GM18858 (cell line): ENCODE measurements around the gene EXOC1.

Source experiments
- ATAC-seq: cut with Tn5 transposase; IDR thresholded peaks from one replicate; pipeline ENCODE4 v1.9.1; 2021; ENCODE audit not compliant: unreplicated experiment

EXOC1 gene

DNA sequence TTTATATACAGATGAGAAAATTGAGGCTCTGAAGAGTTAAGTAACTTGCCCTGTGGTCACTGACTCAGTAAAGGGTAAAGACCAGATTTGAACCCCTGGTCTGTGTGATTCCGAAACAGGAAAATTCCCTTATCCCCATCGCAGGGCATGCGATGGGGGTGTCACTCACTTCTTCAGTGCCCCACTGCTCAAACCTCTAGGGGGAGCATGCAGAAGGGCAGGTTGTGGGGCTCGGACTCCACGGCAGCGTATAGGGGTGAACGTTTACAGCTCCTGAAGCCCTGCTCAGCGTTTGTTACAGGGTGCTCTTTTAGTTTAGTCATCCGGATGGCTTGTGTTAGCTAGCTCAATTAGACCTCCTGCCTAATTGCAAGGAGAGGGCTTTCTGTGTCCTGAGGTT, 3.7 kb upstream of the EXOC1 start:
- ATAC-seq, result no peak

DNA sequence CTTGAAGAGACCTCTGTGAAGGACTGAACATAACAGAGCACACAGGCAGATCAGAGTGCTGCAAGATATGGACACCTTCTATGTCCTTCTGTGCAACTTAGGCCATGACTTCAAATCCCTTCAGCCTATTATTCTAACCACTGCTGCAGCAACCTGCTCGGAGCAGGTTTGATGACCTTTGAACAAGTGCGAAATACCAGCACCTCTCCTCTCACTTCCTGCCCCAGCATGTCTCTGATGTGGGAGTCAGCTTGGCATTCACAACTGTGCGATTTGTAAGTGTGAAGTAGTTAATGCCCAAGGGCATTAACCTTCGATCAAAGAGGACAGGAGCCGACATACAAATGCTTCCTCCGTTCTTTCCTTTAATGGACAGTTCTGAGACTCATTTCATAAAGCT, 1.6 kb upstream of the EXOC1 start:
- ATAC-seq, result no peak

DNA sequence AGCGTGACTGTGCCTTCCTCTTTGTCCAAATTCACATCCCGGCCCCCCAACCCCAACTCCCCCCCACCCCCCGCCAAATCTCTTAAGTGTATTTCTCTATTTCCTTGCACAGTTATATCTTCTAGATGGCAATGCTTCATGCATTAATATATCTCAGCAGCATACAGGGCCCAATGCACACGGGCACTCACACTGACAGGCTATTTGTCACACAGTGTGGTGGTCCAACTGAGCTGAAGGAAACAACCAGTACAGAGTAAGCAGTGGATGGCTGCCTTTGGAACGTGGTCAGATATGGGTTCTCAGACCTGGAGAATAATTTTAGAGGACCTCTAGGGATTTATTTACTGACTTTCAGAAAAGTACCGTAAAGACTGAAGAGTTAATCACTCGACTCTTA, 681 bp downstream of the EXOC1 start:
- ATAC-seq, result no peak

DNA sequence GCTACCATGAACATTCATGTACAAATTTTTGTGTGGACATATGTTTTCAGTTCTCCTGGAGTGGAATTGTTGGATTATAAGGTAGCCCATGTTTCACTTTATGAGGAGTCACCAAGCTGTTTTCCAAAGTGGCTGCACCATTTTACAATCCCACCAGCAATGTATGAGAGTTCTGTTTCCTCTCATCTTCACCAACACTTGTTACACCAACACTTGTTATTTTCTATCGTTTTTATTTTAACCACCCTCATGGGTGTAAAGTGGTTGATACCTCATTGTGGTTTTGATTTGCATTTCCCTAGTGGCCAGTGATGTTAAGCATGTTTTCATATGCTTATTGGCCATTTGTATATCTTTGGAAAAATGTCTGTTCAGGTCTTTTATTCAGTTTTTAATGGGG, 4.1 kb downstream of the EXOC1 start:
- ATAC-seq, result no peak

DNA sequence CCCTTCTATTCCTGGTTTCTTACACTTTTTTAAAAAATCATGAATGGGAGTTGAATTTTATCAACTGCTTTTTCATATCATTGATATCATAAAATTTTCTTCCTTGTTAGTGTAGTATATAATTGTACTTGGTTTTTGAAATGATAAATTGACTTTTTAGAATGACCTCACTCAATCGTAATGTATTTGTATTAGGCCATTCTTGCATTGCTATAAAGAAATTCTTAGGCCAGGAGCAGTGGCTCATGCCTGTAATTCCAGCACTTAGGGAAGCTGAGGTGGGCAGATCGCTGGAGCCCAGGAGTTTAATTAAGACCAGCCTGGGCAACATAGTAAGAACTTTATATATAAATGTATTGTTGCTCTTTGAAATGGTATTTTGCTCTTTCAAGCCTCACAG, 6.3 kb downstream of the EXOC1 start:
- ATAC-seq, result no peak

DNA sequence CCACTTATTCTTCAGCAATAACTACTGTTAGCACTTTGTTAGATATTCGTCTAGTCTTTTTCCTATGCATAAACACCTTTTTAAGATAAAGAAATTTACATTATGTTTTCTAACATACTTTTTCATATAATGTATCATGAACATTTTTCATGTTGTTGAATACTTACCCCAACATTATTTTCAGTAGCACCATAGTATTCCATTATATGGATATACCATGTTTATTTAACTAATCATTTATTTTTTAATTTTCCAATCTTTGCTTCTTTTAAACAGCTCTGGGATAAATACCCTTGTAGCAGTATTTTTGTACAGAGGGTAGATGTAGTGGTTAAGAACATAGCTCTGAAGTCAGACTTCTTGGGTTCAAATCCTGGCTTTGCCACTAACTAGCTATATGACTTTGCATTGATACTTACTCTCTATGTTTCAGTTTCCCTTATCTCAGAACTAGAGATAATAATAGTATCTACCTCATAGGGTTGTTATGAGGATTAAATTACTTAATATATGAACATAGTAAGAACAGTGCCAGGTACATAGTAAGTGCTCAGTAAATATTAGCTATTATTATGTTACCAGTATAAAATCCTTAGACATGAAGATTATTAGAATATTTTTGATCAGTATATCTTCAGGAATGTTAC, 11.3 kb downstream of the EXOC1 start:
- no peak for ATAC-seq

DNA sequence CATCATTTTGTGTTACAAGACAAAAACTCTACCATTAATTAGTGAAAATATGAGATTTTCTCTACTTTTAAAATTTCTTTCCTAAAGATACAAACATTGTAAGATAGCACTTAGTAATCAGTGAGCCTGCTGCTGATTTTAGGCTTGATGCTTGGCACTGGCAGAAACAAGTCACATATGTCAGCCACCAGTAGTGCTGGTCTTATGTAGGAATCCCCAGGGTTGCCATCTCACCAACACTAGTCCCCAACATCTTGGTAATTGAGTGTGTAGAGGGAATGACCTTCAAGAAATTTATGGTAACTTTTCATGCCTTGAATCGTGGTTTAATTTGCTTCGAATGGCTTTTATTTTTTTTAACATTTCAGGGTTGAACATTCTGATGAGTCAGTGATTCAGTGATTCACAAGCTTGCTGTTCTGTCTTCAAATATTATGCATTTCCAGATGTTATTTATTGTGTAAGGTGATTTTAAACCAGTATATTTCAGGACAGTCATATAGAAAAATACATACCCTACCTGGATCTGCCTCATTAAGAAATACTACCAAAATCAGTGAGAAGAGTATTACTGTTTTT, 11.9 kb downstream of the EXOC1 start:
- ATAC-seq, result no peak

DNA sequence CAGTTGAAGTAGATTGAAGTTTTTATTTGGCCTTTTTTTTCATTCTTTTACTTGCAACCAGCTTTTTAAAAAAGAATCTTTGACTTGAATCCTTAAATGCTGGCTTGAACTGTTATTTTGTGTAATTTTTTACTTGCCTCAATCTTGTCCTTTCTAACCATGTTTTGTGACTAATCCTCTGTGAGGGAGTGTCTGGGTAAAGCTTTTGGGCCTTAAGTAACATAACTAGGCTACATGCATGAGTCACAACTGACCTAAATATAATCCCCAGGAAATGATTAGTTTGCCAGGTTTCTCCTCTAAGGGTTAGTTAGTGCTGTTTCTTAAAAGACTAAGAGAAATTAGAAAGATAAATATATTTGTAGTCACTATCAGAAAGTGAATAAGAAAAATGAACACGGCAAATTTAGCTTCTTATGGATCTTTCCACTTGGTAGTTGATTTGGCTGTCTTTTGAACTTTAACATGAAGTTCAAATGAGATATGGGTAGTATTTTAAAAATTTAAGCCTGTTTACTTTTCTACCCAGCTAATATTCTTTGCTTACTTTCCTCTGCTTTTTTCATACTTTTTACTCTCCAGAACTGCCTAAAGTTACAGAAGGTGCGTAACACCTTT, 13.0 kb downstream of the EXOC1 start:
- ATAC-seq, result peak; percentile 80

DNA sequence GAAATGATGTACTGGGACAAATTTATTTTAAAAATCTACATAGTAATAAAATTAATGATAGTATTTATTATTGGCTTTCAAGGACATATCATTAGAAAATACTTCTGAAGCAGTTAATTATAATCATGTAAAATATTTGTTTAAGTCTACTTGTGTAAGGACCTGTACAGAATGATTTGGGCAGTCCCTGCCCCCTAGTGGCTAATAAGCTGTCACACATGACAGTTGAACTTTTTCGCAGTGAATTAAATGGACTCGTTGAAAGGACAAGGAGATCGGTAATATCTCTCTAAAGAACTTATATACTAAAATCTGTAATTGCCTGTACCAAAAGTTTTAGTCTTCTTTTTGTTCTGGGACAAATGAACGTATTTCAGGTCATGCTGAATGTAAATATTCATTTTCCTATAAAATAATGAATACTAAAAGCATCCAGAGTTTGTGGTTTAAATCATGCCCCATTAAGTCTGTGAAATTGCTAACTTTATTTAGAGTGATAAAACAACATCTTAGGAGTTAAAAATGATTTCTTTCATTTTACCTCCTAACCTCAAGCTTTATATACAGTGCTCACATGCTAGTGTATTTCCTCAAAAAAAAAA, 13.6 kb downstream of the EXOC1 start:
- ATAC-seq, result peak; percentile 81

DNA sequence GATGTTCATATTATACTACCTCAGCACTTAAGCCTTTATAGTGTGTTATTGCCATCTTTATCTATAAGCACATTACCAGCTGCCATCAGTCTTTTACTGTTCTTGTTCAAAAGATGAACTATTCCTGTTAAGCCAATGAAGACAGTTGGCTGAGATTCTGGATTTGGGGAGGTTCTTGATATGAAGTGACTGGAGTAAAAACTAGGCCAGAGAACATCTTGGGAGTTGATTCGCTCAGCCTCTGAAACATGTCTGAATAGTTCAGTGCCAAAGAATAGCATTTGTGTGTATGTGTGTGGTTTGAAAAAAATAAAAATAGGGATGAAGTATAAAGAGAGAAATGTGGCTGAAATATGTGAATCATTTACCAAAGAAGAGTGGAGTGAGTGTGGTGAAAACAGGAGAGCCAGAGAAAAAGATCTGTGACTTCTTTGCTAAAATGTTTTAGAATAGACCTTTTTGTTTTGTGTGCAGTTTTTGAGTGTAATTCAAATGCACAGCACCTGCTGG, 15.2 kb downstream of the EXOC1 start:
- no peak for ATAC-seq

DNA sequence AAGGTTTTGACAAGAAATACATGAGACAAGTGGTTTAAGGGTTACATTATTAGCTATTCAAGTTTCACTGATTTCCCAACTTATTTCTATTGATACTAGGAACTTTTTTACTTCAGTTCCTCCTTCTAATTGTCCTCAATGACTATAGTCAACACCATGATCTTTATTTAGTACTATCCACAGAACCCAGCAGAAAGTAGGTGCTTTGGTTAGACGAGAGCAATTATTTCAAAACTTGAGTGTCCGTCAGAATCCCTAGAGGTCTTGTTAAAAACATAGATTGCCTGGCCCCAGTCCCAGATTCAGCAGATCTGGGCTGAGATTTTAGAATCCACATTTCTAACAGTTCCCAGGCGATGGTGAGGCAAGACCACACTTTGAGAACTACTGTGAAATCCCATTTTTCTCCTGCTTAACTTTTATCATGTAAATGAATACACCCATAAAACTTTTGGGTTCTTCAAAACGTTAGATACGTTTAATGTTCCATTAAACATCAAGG, 17.9 kb downstream of the EXOC1 start:
- ATAC-seq, result no peak

DNA sequence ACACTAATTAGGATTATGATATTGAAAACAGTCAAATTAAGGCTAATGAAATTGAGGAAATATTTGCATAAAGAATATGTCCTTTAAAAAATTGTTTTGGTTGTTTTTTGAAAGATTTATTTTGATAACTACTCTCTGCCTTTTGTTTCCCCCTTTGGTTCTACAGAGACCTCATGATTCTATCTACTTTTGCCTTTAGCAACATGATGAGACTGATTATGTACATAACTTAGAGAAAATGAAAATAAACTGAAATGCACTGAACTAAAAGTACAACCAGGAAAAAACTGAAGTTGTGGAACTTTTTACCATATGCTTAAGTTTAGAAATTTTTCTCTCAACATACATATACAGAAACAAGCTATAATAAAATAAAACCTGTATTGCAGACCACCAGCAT, 21.4 kb downstream of the EXOC1 start:
- ATAC-seq, result no peak

DNA sequence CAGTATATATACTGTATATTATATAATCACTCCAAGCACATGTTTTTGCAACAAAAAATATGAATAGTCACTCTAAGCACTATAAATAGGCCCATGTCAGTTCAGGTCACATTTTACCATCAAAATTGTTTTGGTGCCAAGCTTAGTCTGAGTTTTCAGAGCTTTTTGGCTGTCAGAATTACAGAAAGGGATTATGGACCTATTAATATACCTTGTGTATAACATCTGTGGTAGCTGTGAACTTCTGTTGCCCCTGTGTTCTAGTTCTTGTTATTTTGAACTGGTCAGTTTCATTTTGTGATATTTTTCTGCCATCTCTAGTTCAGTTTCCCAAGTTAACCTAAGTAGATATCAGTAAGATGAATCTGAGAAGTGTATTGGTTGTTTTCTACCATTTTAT, 22.9 kb downstream of the EXOC1 start:
- ATAC-seq, result no peak

DNA sequence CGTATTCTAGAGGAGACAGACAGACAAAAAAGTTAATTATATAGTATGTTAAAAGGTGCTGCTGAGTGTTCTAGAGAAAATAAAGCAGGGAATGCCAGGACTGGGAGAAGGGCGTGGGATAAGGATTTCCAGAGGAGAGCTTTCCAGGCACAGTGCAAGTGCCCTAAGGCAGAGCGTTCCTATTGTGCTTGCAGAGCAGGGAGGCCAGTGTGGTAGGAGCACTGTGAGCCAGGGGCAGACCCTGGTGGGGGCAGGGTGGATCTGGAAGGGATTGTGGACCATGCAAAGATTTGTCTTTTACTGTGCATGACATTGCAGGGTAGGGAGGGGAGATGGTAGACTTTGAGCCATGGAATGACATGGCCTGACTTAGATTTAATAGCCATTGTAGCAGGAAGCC, 25.8 kb downstream of the EXOC1 start:
- ATAC-seq, result no peak

DNA sequence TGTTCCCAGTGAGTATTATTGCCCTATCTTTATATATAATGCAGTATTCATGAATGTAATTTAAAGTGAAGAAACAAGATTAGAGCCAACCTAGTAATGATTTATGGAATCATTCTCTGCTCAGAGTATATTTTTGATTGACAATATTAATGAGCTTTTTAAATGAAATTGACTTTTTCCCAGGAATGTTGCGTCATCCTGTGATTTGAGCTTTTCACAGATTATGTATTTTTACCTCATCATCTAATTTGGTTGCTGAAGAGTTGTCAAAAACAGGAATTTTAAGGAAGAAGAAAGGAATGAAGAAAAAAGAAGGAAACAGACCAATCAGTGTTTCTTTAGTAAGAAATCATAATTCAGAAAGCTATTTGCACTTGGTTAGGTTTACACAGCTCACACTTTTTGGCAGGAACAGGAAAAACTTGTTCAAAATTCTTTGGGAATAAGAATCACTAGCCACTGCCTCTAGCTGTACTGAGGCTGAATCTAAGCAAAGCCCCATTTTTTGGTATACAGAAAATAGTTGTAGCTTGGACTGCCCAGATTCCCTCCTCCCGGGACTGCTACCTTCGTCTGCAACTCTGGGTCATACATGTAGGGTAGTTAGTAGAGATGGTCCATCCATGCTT, 27.3 kb downstream of the EXOC1 start:
- no peak for ATAC-seq

DNA sequence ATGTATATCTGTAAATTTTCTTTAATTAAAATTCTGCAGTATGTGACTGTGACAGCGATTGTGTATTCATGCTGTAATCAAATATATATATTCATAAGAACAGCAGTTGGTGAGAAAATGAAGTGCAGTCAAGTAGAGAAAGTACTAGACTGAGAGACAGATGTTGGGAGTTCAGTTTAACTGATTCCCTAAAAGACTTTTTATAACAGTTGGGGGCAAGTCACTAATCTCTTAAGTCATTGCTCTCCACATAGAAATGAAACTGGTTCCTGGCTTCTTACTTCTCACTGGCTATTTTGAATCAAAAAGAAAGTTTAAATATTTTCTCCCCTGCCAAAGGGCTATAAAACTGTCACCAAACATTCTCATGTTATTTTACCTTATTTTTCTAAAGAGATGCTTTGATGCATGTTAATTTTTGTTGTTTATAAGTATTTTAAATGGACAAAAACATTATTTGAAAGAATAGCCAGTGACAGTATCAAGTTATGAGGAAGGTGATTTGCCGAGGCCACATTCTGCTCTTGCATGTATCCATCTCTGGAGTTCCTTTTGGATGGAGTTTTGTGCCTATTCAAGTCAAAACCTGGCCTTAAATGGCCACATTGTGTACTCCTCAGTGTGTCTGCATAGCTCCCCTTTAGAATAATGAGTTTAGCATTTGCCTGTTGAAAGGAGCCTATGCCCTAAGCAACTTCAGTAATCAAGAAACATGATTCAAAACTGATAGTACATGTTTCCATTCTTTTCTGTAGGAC, 30.8 kb downstream of the EXOC1 start:
- ATAC-seq, result no peak

DNA sequence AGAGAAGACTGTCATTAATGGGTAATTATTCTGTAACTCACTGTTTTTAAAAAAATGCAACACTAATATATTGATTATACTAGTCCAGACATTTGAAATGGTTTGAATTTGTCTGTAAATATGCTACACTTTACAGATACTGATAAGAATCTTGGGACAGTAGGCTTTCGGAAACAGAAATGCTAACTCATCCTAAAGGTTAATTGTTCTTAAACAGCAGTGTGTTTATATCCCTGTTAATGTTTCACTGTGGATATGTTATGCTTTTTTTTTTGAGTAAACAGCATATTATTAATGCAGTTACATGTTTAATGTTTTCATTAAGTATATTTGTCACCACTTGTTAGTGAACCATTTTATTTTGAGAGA, 31.4 kb downstream of the EXOC1 start:
- ATAC-seq, result no peak

DNA sequence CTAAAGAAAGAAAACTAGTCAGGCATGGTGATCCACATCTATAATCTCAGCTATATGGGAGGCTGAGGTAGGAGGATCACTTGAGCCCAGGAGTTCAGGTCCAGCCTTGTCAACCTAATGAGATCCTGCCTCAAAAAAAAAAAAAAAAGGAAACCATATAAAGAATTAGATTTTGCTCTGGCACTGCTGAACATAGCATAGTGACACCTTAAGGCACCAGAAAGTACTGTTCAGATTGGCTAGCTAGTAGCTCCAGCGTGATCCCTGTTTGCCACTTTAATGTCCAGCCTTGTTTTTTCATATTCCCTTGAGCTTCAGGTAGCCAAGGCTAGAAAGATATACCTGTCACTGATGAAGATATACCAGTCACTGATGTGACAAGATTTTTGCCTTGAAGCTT, 34.1 kb downstream of the EXOC1 start:
- no peak for ATAC-seq

DNA sequence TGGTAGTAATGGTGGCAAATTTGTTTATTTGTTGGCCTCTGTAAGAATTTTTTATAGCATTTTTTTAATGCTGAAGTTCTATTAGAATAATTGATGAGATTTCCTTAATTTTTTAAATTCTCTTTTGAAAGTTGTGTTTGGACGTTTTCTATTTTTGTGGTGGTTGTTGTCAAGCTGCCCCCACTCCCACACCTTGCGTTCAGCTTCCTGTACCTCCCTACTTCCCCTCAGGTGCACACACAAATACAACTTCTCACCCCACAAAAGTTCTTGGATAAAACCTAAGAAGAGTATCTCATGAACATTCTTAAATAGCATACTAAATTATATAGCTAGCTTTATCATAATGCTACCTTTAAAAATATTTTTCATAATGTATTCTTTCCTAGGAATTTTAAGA, 38.7 kb downstream of the EXOC1 start:
- ATAC-seq, result no peak

DNA sequence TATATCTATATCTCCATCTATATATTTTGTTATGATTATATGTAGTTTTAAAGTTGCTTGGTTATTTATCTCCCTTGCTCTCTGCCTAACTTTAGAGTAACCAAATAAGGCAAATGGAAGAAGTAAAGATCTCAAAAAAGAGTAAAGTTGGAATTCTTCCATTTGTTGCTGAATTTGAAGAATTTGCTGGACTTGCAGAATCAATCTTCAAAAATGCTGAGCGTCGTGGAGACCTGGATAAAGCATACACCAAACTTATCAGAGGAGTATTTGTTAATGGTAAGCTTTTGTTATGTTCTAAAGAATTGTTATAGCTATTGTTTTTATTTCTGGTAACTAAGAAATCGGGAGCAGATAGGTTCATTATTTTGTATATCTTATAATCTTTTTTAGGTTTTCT, 43.2 kb downstream of the EXOC1 start:
- ATAC-seq, result no peak

DNA sequence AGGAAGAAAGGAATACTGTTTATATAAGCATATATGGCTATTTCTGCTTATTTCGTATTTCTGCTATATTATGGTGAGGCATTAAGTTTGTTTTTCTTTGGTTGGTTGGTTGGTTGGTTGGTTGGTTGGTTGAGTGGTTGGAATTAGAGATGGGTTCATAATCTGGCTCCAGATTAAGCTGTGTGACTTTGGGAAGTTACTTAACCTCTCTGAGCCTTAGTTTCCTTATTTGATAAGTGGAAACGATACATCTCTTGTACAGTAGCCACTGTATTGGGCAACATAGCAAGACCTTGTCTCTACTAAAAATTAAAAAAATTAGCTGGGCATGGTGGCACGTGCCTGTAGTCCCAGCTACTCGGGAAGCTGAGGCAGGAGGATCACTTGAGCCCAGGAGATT, 49.2 kb downstream of the EXOC1 start:
- ATAC-seq, result no peak
